HG03108 (cell line): ENCODE measurements around the gene ARHGAP18.

Source experiments
- ATAC-seq: cut with Tn5 transposase; IDR thresholded peaks from one replicate; pipeline ENCODE4 v1.9.1; 2021; ENCODE audit warnings: moderate library complexity; ENCODE audit not compliant: unreplicated experiment

The ARHGAP18 gene

DNA sequence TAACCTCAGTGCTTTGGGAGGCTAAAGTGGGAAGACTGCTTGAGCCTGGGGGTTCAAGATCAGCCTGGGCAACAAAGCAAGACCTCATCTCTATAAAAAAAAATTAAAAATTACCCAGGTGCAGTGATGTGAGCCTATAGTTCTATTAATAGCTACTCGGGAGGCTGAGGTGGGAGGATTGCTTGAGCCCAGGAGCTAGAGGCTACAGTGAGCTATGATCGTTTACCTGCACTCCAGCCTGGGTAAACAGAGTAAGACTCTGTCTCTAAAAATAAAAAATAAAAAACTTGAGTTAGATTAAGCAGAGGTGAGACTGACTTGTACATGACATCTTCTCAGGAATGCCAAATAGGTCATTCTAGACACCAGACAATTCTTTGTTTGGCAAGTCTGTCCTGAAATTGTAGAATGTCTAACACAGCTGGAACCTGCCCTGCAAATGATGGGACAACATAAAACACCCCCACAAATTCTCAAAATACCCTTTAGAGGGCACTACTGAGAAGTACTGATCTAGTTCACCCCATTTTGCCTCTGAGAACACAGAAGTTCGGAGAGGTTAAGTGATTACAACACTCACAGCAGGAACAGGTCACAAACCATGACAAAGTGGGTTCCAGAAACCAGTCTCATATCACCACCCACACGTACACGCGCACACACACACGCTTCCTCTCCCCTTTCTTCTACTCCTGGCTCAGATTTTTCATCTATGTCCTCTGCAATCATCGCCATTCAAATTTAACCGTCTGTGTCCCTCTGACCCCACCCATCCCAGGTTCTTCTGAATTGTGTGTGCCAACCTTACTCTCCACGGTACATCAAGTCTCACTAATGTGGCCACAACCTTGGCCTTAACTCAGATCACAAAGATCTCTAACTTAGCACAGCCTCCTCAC is 38.3 kb downstream of the ARHGAP18 start:
- ATAC-seq: peak; percentile 76

DNA sequence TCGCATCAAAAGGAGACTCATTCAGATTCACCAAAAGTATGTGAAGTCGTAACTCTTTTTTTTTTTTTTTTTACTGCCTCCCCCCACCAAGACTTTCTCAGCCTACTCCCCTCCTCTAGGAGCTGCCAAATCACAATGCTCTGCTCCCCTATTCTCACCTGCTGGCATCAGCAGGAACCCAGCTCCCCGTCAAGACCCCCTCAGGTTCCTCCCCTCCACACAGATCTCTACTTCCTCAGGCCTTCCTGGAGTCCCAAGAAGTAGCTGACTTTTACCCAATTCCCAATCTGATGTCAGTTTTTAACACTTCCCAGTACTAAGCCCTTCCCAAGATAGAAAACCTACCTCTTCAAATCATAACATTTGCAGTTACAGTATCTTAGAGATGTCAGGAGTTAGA is 39.3 kb downstream of the ARHGAP18 start:
- ATAC-seq: no peak

DNA sequence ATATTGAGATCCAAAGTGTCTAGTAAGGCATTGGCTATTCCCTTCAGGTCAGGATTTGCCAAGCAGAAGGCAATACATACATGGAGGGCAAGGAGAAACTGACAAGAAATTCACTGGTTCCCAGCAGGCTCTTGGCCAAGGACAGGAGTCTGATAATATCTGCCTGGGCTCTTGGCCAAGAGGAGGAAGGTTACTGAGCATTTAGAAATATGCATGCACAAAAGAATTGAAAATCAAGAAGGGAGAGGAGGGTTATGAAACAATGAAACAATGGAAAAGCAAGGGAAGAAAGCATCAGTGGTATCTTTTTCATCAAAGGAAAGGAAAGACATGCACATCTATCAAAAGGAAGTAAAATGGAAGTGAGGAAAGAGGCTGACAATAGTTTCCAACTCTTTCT is 42.4 kb downstream of the ARHGAP18 start:
- no peak for ATAC-seq

DNA sequence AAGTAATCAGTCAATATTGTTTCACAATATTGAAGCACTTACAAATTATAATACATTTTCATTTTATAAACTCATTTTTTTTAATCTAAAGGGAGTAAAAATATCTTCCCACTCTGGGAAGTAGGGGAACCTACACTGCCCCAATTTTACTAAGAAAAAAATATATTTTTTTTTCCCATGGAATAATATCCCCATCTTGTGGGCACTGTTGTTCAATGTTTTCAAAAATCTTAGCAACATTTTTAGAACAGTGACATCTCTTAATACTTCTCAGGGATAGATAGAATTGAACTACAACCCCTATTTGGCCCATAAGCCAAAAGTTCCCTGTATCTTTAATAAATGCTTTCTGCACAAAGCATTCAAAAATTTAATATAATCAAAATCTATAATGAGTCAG is 42.9 kb downstream of the ARHGAP18 start:
- no peak for ATAC-seq

DNA sequence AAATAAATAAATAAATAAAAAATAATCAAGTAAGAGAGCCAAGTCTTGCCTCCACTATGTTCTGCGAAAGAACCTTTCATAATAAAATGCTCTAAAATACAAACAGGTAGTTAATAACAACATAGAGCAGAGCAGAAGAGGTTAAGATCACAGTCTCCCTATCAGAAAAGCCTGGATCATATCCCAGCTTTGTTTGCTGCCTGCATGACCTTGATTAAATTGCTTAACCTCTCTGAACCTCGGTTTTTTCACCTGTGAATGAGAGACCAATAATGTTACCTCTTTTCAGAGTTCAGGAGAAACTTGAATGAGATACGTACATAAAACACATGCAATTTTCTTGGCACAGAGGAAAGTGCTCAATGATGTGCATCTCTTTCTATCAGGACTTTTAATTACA is 44.4 kb downstream of the ARHGAP18 start:
- ATAC-seq: no peak

DNA sequence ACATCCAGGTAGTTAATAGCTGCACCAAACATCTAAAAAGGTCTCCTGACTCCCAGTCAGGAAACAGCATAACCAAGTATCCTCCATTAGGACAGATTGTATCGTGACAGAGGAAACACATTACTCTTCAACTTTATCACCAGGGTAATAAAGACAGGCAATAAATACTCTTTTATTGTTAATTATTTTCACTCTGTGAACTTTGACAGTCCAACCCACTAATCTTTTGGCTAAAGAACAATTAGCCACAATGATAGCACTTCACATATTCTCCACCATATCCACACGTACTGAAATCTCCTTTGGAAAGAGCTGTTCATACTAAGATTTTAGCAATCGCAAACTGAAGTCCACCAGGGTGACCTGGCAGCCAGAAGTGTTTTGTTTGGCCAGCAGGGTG is 46.4 kb downstream of the ARHGAP18 start:
- ATAC-seq: no peak

DNA sequence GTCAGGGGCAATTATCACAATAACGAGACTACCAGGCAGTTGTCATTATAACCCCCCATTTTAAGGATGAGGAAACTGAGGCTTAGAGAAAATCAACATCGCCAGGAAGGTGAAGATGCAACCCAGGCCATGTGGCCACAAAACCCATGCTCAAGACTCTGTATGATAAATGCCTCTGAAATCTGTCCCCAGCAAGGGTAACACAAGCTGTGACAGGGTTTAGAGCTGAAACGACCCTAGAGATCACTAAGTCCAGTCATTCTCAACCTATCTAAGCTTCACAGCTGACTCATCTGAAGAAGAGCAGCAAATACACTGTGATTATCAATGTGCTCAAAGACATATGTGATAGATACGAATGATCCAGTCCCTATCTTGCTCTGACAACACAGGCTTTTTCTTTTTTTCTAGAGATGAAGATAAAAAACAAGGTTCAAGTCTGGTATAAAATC is 47.0 kb downstream of the ARHGAP18 start:
- ATAC-seq: peak; percentile 53

DNA sequence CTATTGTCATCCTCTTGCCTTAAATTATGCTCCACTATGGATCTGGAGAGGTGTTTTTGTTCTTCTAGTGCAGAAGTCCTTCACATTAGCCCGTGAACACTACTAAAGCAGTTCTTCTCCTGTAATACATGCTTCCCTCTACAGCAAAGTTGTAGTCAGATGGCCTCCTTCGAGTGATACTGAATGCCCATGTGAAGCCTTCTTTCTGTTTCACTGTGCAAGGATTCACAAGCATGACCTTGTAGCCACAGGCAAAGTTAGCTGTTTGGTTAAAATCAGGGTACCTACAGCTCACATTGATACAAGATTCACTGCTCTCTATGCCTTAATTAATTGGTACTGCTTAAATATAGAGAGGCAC is 47.6 kb downstream of the ARHGAP18 start:
- ATAC-seq: peak; percentile 73

DNA sequence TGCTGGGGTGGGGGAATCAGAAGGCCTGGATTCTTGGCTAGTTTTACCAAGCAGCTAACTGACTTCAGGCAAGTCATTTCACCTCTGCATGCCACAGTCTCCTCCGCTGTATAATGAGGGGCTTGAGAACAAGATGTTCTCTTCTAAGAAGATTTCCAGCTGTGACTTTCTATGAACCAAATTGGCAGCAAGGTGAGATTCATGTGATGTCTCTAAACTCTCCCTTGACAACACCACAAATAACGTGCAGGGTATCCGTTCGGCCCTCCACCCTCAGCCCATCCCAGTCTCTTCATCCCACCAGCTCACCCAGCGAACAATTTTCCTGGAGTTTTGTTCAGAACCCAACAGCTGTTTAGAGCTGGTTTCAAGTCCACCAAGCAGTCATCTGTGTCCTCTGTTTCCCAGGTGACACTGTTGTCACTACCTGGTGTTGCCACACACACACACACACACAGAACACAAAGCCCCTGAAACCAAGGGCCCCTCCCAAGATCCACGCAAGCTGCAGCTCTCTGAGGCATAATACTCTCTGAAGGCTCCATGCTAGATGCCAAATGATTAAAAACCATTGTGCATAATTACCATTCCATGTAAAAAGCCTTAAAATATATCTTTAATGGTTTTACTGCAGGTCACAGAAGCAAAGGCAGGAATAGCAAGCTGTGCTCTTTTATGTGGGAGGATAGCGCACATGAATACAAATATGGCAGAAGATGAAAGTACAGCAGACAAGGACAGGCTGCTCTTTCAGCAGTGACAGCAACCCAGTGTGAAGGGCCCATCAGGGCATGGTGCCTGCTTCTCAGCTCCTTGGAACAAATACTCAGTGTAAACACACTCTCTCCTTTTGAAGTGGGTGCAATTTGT is 48.2 kb downstream of the ARHGAP18 start:
- ATAC-seq: peak; percentile 8

DNA sequence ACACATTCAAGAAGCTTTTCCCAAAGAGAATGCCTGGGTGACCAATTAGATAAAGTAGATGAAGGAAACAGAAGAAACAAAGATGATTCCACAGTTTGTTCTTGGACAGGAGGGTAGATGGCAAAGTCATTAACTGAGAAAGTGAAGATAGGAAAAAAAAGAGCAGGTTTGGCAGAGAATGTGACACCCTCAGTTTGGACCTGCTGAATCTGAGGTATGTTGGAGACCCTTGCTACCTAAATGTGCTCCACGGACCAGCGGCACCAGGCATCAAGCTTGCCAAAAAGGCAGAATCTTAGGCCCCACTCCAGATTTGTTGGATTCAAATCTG is 49.7 kb downstream of the ARHGAP18 start:
- ATAC-seq: no peak

DNA sequence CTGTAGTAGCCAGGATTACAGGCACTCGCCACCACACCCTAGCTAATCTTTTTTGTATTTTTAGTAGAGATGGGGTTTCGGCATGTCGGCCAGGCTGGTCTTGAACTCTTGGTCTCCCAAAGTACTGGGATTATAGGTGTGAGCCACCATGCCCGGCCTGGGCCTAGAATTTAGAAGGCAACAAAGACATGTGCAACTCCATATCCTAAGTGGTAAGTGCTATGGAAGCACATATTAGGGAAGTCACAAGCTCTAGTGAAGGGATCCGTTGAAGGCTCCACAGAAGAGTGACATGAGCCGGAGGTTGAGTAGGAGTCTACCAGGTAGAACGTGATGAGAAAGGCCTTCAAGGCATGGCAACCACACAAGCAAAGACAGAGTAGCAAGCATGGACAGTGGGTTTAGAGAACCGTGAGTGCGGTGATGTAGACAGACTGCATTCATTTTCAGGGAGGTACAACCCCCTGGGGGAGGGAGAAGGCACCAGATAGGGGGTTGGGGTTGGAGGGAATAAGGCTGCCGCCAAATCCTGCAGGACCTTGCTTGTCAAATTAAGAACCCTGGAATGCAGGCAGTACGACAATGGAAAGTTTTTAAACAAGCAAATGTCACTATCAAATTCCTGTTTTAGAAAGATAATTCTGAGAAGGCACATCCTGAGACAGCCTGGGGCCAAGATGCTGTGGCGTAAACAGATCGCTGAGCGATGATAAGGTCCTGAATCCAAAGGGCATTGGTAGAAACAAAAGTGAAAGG is 50.2 kb downstream of the ARHGAP18 start:
- ATAC-seq: no peak

DNA sequence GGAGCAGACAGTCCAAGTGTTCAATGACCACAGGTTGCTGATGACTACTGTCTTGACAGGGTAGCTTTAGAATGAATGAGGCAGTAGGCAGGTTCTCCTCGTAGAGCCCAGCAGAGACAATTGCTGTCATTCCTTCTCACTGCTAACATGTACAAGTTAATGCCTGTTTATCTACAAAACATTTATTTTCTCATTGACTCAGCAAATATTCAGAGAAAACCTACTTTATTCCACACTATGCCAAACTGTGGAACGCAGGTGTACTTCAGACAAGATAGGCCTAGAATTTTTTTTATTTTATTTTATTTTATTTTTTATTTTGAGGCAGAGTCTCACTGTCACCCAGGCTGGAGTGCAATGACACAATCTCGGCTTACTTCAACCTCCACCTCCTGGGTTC is 50.8 kb downstream of the ARHGAP18 start:
- no peak for ATAC-seq

DNA sequence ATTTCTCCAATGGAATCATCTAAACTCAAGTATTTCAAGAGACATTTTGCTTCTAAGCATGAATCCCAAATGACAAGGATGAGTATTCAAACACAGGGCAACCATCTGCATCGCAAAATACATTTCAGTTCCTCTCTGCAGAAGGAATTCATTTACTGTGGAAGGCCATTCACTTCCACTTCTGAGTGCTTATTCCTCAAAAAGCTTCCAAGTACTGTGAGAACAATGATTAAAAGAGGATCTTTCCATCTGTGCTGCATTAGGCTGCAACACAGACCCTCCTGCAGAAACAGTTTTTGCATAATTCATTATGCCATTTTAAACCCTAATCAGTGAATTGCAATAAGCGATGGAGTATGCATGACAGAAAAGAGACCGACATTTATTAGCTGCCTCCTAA is 52.5 kb downstream of the ARHGAP18 start:
- no peak for ATAC-seq

DNA sequence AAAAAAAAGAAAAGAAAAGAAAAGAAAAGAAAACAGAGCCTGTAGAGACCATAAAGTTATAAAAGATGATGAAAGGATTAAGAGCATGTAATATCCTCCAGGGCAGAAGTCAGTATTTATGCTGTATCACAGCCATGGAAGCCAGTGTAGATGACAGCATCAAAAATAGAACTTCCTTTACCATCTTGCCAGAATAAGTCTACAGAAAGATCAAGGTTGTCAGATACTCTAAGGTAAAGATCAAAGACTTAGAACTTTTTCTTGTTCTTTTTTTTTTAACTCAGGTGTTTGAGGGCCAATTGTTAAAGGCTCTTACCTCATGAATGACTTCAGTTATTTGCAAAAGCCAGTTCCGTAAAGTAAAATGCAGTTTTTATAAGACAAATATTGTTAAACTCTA is 54.6 kb downstream of the ARHGAP18 start:
- no peak for ATAC-seq

DNA sequence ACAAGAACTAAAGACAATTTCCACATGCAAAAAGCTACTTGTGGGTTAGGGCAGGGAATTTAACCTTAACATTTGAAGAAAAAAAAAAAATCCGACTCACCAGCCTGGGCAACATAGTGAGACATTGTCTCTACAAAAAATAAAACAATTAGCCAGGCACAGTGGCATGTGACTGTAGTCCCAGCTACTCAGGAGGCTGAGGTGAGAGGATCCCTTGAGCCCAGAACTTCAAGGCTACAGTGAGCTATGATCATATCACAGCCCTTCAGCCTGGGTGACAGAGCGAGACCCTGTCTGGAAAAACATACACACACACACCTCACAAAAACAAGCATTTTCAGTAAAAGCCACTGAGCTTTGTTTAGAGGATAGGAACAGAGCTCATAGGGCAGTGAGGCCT is 56.2 kb downstream of the ARHGAP18 start:
- no peak for ATAC-seq

DNA sequence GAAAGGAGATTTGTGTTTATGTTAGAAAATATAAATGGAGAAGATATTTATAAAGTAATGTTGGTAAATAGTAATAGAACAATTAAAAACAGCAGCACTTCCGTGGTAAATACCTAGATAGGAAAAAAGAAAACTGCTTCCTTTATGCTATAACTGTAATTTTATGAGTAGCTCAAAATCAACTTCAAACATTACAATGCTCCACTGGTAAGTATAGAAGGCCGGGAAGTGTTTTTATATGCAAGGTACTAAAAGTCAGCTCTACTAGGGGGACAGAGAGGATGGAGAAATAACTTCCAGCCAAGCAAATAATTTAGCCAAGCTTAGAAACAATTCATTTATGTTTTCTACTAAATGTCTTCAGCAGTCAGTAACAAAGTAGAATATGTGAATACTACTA is 56.7 kb downstream of the ARHGAP18 start:
- no peak for ATAC-seq

DNA sequence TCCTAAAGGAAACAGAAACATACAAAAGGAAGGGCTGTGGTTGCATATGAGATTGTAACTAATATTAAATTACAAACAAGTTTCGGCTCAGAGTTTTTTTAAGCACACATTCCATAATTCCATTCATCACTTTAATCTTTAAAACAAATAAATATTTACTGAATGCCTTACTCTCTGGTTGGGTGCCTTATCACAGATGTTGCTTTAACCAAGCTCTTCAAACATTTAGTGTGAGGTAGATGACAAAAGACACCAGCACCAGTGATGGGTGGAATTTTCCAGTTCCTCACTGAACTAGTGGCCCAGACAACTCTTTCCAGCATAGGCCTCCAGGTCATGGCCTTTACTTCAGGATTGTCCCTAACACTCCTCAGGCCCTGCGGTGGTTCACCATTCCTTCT is 58.7 kb downstream of the ARHGAP18 start:
- ATAC-seq: no peak

DNA sequence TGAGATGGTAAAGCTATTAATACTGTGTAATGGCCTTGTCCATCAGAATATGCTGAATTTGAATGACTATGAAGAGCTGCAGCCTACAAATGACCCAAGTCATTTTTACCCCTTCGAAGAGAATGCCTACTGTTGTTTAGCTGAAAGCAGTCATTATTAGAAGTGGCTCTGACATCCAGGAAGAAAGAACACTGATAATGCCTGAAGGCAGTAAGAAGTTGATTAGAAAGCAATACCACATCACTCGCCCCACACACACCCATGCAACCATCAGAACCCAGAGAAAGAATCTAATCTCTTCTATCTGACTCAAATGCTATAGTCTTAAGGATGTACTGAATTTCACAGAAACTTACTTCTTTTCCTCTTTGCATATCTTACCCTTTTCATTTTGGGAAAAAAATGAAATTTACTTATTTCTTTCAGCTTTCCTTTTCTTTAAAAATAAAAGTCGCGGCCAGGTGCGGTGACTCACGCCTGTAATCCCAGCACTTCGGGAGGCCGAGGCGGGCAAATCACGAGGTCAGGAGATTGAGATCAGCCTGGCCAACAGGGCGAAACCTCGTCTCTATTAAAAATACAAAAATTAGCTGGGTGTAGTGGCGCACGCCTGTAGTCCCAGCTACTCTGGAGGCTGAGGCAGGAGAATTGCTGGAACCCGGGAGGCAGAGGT is 61.0 kb downstream of the ARHGAP18 start:
- ATAC-seq: no peak

DNA sequence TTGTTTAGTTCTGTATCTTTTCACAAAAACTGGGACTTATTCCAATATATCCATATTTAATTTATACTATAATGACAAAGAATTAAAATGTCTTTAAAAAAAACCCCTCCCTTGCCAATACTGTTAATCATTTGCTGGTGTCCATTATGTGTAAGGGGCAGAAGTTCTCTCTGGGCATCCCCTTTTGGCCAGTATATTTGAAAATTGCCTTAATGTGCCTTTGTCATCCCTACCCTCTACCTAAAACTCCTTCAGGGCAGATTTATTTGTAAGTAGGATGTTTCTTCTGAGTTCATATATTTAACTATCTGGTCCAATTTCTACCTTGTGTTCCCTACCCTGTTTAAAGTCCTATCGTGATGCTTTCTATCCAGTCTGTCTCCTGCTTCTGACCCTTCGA is 62.9 kb downstream of the ARHGAP18 start:
- ATAC-seq: peak; percentile 27

DNA sequence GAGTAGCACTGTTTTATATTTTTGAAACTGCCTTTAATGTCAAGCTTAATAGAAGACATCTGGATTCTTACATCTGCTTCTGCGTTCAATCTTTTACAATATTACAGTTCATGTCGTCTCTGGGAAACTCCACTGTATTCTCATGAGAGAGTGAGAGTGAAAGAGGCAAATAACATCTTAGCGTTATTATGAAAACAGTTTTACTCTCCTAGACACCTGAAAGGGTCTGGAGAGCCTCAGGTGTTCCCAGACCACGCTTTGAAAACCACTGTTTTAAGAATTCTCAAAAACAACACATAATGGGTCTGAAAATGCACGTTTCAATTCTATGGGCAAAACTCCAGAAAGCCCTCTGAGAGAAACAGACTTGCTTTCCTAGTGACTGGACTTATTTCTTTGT is 63.3 kb downstream of the ARHGAP18 start:
- peak; percentile 82 for ATAC-seq
